KG1 (cell line): ENCODE data around the gene TMEM167A.

Experiments
- DNase-seq: peaks from one replicate; lab custom pipeline; 2025; lab: John Stamatoyannopoulos, UW

Gene TMEM167A, protein sequence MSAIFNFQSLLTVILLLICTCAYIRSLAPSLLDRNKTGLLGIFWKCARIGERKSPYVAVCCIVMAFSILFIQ

GRCh38 chr5:83076742-83077661, at the start of gene TMEM167A, which contains the start of gene XRCC4:
Gene TMEM167A, minus strand, starts transcription at chr5:83077394. Its CDS starts 71 bp downstream, at chr5:83077323.
Gene XRCC4, plus strand, starts transcription at chr5:83077547. Its CDS starts 27,373 bp downstream, at chr5:83104920.
- DNase-seq: peak; percentile 95

- no peak for DNase-seq
Observed at GRCh38 chr5:83126501-83126900, 49.3 kb upstream of the TMEM167A start.

DNA sequence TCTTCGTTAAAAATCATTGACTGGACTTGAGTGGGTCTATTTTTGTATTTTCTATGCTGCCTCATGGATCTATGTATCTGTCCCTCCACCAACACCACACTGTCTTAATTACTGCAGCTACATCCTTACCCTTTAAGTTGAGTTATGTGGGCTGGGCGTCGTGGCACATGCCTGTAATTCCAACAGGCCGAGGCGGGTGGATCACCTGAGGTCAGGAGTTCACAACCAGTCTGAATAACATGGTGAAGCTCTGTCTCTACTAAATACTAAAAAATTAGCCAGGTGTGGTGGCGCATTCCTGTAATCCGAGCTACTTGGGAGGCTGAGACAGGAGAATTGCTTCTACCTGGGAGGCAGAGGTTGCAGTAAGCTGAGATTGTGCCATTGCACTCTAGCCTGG, 48.4 kb upstream of the TMEM167A start:
- no peak for DNase-seq

- no peak for DNase-seq
Observed at GRCh38 chr5:83124593-83124992, 47.4 kb upstream of the TMEM167A start.

- DNase-seq: no peak
Observed at GRCh38 chr5:83118976-83119375, 41.8 kb upstream of the TMEM167A start.

- no peak for DNase-seq
Observed at GRCh38 chr5:83118471-83118870, 41.3 kb upstream of the TMEM167A start.

DNA sequence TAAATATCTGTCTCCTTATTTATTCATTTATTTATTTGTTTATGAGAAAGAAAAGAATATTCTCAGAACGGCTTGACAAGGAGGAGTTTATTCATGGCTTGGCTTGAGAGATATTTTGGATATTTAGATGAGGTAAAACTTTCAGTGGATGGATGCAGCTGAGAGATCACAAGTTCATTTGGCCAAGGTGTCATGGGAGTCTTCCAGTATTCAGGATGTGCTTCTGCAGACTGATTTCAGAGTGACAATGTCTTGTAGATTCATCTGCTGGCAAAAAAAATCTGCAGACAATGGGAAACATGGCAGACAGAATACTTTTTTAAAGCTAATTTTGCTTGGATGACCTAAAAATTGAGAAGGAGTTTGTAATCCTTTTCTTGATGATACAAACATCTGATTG, 38.6 kb upstream of the TMEM167A start:
- no peak for DNase-seq

DNA sequence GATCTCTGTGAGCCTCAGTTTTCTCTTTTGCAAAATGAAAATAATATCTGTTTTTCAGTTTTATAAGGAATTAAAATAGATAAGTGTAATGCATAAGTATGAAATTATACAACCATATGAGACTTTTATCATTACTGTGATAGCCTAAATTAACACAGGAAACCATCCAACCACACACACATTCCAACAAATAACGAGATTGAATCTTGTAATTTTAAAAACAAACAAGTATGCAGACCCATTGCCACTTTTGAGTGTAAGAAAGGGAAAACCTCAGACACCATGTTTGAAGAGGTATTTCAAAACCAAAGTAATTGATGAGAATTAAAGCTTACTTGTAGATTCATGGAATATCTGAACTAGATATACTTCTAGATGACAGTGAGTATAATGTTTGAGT, 32.2 kb upstream of the TMEM167A start:
- DNase-seq: no peak

DNA sequence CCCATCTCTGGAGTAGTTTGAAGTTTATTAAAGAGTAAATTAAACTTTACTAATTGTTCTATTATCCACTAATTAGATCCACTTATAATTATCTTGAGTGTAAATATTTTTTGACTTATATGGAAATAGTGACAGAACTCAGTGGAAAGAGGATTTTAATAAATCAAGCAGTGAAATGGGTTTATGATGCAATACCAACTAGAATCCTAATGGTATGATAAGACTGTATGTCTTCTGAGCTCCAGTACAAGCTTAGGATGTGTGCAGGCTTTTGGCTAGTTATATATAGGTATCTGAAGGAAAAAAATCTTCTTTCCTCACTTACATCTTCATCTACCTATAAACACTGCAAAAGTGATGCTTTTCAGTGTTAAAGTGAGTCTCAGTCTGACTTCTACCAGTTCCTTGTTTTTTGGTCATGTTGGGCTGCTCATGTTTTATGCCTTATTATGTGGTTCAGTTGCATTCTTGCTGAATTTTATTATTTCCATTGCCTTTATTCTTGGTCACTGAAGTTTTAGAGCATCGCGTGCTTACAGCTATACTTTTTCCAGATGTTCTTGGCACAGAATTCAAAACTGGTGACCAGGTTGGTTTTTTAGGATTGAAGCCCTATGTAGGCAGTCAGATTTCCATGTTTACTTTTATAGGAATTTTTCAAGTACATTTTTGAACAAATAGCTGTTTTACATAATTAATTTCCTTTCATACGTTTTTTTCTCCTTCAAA, 30.7 kb upstream of the TMEM167A start:
- DNase-seq: no peak

- DNase-seq: no peak
Observed at GRCh38 chr5:83104021-83104420, 26.8 kb upstream of the TMEM167A start.

- DNase-seq: no peak
Observed at GRCh38 chr5:83102364-83102980, 25.3 kb upstream of the TMEM167A start.

DNA sequence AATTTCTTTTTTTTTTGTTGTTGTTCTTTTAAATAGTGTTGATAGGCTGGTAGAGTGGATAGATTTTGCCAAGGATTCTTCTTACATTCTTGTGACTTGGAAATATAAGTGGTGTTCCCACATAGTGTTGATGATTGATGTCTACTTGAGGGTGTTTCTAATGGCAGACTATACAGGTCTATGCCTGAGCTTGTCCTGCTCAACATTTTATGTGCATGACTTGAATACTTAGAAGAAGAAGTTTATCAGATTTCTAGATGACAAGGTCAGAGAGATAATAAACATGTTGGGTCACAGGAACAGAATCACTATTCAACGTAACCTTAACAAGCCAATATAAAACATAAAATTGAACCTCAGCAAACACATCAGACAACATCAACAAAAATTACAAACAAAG, 24.3 kb upstream of the TMEM167A start:
- DNase-seq: no peak

- DNase-seq: no peak
Observed at GRCh38 chr5:83099445-83099844, 22.3 kb upstream of the TMEM167A start.

- no peak for DNase-seq
Observed at GRCh38 chr5:83099001-83099400, 21.8 kb upstream of the TMEM167A start.

GRCh38 chr5:83097689-83098231, 20.6 kb upstream of the TMEM167A start:
- no peak for DNase-seq

- DNase-seq: no peak
Observed at GRCh38 chr5:83096660-83097339, 19.6 kb upstream of the TMEM167A start.

DNA sequence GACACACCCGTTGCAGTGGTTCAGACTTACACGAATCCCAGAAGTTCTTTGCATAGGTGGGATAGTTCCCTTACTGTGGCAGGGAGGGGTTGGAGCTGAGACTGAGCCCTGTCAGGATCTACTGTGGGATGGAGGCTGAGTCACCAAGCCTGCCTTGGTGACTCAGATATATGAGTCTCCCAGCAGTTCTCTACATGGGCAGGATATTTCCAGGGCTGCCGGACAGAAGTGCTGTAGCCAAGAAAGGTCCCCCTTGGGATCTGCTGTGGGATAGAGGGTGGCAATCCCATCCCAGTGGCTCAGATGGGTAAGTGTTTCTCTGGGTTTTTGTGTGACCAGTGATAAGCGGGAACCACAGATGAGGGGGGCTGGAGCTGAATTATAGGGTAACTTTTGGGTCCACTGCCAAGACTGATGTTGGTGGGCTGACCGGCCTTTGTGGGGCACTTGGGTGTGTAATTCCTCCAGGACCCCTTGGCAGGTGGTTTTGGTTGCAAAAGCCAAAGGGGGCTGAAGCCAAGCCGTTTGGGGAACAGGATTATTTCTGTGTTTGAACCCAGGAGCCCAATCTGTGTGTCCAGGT, 18.9 kb upstream of the TMEM167A start:
- no peak for DNase-seq

GRCh38 chr5:83095163-83095956, 18.2 kb upstream of the TMEM167A start:
- no peak for DNase-seq

DNA sequence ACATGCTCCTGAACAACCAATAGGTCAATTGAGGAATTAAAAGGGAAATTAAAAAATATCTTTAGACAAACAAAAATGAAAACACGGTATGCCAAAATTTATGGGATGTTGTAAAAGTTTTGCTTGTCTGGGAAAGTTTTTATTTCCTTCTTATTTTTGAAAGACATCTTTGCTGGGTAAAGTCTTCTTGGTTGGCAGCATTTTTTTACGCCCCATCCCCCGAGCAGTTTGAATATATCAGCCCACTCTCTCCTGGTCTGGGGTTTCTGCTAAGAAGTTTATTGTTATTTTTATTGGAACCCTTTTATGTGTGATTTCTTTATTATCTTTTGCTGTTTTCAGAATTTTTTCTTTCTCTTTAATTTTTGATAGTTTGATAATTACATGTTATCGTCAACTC, 16.5 kb upstream of the TMEM167A start:
- DNase-seq: no peak

DNA sequence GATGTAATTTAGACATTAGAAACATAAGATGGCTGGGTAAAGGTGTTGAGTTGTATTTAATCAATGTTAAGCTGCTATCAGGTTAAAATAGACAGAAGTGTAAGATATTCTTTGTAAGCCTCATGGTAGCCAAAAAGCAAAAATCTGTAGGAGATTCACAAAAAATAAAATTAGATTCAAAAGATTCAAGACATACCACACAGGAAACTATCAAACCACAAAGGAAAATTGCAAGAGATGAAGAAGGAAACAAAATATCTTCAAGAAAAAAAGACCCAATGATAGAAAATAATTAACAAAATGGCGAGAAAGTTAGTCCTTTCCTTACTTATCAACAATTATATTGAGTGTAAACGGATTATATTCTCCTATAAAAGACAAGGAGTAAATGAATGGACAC, 15.4 kb upstream of the TMEM167A start:
- no peak for DNase-seq
